Liver (tissue), 9 donors: ENCODE measurements around the gene FGF1. TPM values are rescaled to one million over a fixed set of nuclear protein-coding genes. Genes with fewer than 3 reads are reported as not detected.

ENCODE experiments used
- DNase-seq: peaks from one replicate; pipeline ENCODE4 v3.0.0-alpha.2; 2017; ENCODE audit warnings: low spot score
- H3K27ac ChIP-seq, 2 donors: one replicate each; pipeline ENCODE4 v1.7.0; 2013; ENCODE audit warnings: inconsistent platforms in 2 of 2, low read length in 2 of 2, control low read depth in 1 of 2, low read depth in 1 of 2, mild to moderate bottlenecking in 1 of 2
- H3K27me3 ChIP-seq, 4 donors: one replicate each; pipeline versions ENCODE4 v1.6.1 to v1.7.0; 2013; ENCODE audit warnings: low read length in 3 of 4, inconsistent platforms in 1 of 4, mild to moderate bottlenecking in 1 of 4, moderate library complexity in 1 of 4; ENCODE audit not compliant: control insufficient read depth in 4 of 4, insufficient read depth in 4 of 4
- H3K36me3 ChIP-seq, 4 donors: one replicate each; pipeline versions ENCODE4 v1.6.1 to v1.7.0; 2013; ENCODE audit warnings: low read length in 3 of 4, mild to moderate bottlenecking in 3 of 4, low read depth in 1 of 4, moderate library complexity in 1 of 4; ENCODE audit not compliant: control insufficient read depth in 4 of 4, insufficient read depth in 3 of 4
- H3K4me1 ChIP-seq, 4 donors: one replicate each; pipeline versions ENCODE4 v1.6.1 to v1.7.0; 2013; ENCODE audit warnings: low read length in 3 of 4, mild to moderate bottlenecking in 3 of 4, moderate library complexity in 1 of 4; ENCODE audit not compliant: control insufficient read depth in 4 of 4, insufficient read depth in 4 of 4
- H3K4me3 ChIP-seq, 3 donors: one replicate each; pipeline versions ENCODE4 v1.6.1 to v1.7.0; 2013; ENCODE audit warnings: low read length in 3 of 3, control low read depth in 1 of 3, low read depth in 1 of 3, mild to moderate bottlenecking in 1 of 3
- H3K9ac ChIP-seq, 2 donors: one replicate each; pipeline ENCODE4 v1.7.0; 2013; ENCODE audit warnings: low read length in 2 of 2, mild to moderate bottlenecking in 2 of 2, moderate library complexity in 2 of 2, control low read depth in 1 of 2, low read depth in 1 of 2
- H3K9me3 ChIP-seq, 4 donors: one replicate each; pipeline versions ENCODE4 v1.6.1 to v1.7.0; 2013; ENCODE audit warnings: low read length in 3 of 4; ENCODE audit not compliant: control insufficient read depth in 4 of 4
- CTCF ChIP-seq: fragments of 150-350 bp; IDR thresholded peaks from 2 replicates; pipeline ENCODE4 v1.5.1; 2017; ENCODE audit warnings: improper control_type of control experiment, low read depth, low read length; ENCODE audit not compliant: missing input control
- FOXA1 ChIP-seq: IDR thresholded peaks from 2 replicates; pipeline ENCODE4 v1.6.1; 2016; ENCODE audit warnings: antibody characterized with exemption
- GABPA ChIP-seq, 2 donors: IDR thresholded peaks in 1 of 2; conservative IDR thresholded peaks in 1 of 2; 2 replicates each; pipeline ENCODE4 v1.6.1; 2016; ENCODE audit warnings: antibody characterized with exemption in 2 of 2, mild to moderate bottlenecking in 1 of 2, moderate library complexity in 1 of 2
- HNF4A ChIP-seq, 2 donors: conservative IDR thresholded peaks; 2 replicates each; pipeline ENCODE4 v1.6.1; 2016; ENCODE audit warnings: antibody characterized with exemption in 2 of 2, mild to moderate bottlenecking in 2 of 2
- HNF4G ChIP-seq: IDR thresholded peaks from 2 replicates; pipeline ENCODE4 v1.6.1; 2016; ENCODE audit warnings: antibody characterized with exemption
- JUND ChIP-seq, 2 donors: IDR thresholded peaks; 2 replicates each; pipeline ENCODE4 v1.6.1; 2016; ENCODE audit warnings: antibody characterized with exemption in 2 of 2
- NR2F2 ChIP-seq: IDR thresholded peaks from 2 replicates; pipeline ENCODE4 v1.6.1; 2016; ENCODE audit warnings: antibody characterized with exemption
- RAD21 ChIP-seq, 2 donors: IDR thresholded peaks; 2 replicates each; pipeline ENCODE4 v1.6.1; 2016; ENCODE audit warnings: antibody characterized with exemption in 2 of 2, mild to moderate bottlenecking in 2 of 2
- REST ChIP-seq: IDR thresholded peaks from 2 replicates; pipeline ENCODE4 v1.6.1; 2016; ENCODE audit warnings: antibody characterized with exemption, mild to moderate bottlenecking
- RXRA ChIP-seq, 2 donors: IDR thresholded peaks; 2 replicates each; pipeline ENCODE4 v1.6.1; 2017 to 2018; ENCODE audit warnings: antibody characterized with exemption in 2 of 2, mild to moderate bottlenecking in 1 of 2
- ZBTB33 ChIP-seq: IDR thresholded peaks from 2 replicates; pipeline ENCODE4 v1.6.1; 2016; ENCODE audit warnings: antibody characterized with exemption
- WGBS: extraction: QIAGEN DNeasy Blood & Tissue Kit; methylation state at CpG from one replicate; pipeline ENCODE4 v1.1.7; 2013; 5-methylcytosine and 5-hydroxymethylcytosine counted together
- polyA plus RNA-seq, 2 donors: library from polyadenylated mRNA; stranded (reverse) in 1 of 2; unstranded in 1 of 2; fragments of 200-250 nt in 1 of 2; fragments of >200 nt in 1 of 2; fragmentation: Nextera tagmentation in 1 of 2; extraction: Ambion mirVana in 1 of 2; gene quantifications; one replicate each; pipeline versions ENCODE4 v1.2.1 to v1.2.3, GENCODE V29; 2013 to 2015
- total RNA-seq, 2 donors: library from RNA; depleted of rRNA; stranded (reverse); fragments of >200 nt; gene quantifications; one replicate each; pipeline ENCODE4 v1.2.3, GENCODE V29; 2014
- donor health status: healthy.
- donor health status: healthy.
- donor health status: healthy.
- donor health status: healthy.
- donor health status: healthy.

Gene FGF1
- total and polyA plus RNA-seq, 4 donors, result 0.05 to 0.25 (median 0.16) TPM

GRCh38 chr5:142655339-142656267, 30.3 kb downstream of the FGF1 start:
- H3K27ac ChIP-seq, result no peak overlapping the region
- peak; percentile 95 for TF ChIP-seq CTCF
- no peak for TF ChIP-seq GABPA (IDR thresholded peaks at IDR 0.05 in 1 of 2, conservative IDR thresholded peaks at IDR 0.05 in 1 of 2)
- no peak for TF ChIP-seq FOXA1
- peak; percentile 38 for TF ChIP-seq NR2F2
- no peak for TF ChIP-seq HNF4A (conservative IDR thresholded peaks at IDR 0.05)
- TF ChIP-seq REST, result no peak
- peak; percentile 93 to 96 for TF ChIP-seq RAD21 (IDR thresholded peaks at IDR 0.05)
- peak in 1 of 2 donors; percentile 15 for TF ChIP-seq RXRA (IDR thresholded peaks at IDR 0.05)
- TF ChIP-seq JUND (IDR thresholded peaks at IDR 0.05), result no peak
- H3K36me3 ChIP-seq, result no peaks in the 10 kb centered on the region
- H3K4me3 ChIP-seq, result no peak overlapping the region
- H3K9ac ChIP-seq, result no peak overlapping the region
- WGBS, result 20% methylated on average over 13 of the region's 13 CpGs
- H3K27me3 ChIP-seq, result no peaks in the 10 kb centered on the region
- no peaks in the 10 kb centered on the region for H3K4me1 ChIP-seq
- DNase-seq, result peak; percentile 82
- H3K9me3 ChIP-seq, result no peaks in the 10 kb centered on the region

- no peak for DNase-seq
- Histone ChIP-seq H3K4me3 (no peak overlapping the region), H3K27ac (no peak overlapping the region), H3K27me3 (no peaks in the 10 kb centered on the region), H3K9me3 (no peaks in the 10 kb centered on the region), H3K4me1 (no peaks in the 10 kb centered on the region), H3K36me3 (no peaks in the 10 kb centered on the region), H3K9ac (no peak overlapping the region)
- no peak for TF ChIP-seq FOXA1
- peak; percentile 84 for TF ChIP-seq NR2F2
- no peak for TF ChIP-seq ZBTB33
- TF ChIP-seq HNF4G, result no peak
- 68% methylated on average over 8 of the region's 8 CpGs for WGBS
Measured at GRCh38 chr5:142654578-142655058, 31.3 kb downstream of the FGF1 start.
